Measurements from ENCODE around the gene ESPNL.

The ESPNL gene

GRCh38 chr2:238162251-238162845 is 62.2 kb downstream of the ESPNL start:
- TF ChIP-seq EZH2phosphoT487 (conservative IDR thresholded peaks at IDR 0.05; ENCODE audit: low read length): no peak
- no peak for TF ChIP-seq CTCF (IDR thresholded peaks at IDR 0.05; ENCODE audit: insufficient read depth, low read length, poor library complexity, severe bottlenecking)
- no peak overlapping the region for H3K9ac ChIP-seq (ENCODE audit: low read length)
- no peak overlapping the region for H3K4me3 ChIP-seq (ENCODE audit: insufficient read depth, low read length, poor library complexity, severe bottlenecking)
- no peak overlapping the region for H3K27ac ChIP-seq (ENCODE audit: low read depth, low read length)
- no peaks in the 10 kb centered on the region for H3K27me3 ChIP-seq (ENCODE audit: low read length)
- no peaks in the 10 kb centered on the region for H3K36me3 ChIP-seq (ENCODE audit: low read length)
- H3K79me2 ChIP-seq (ENCODE audit: insufficient read depth, low read length): no peaks in the 10 kb centered on the region
- no peaks in the 10 kb centered on the region for H3K9me3 ChIP-seq (ENCODE audit: insufficient read depth, low read length)
- H3F3A ChIP-seq (ENCODE audit: insufficient read depth): peaks cover 4% of the 10 kb centered on the region; the same call in 1 of the 2 replicates
- no peaks in the 10 kb centered on the region for H4K20me1 ChIP-seq (ENCODE audit: low read depth, low read length)
- H2AFZ ChIP-seq (ENCODE audit: low read depth, low read length, severe bottlenecking): no peak overlapping the region
- no peaks in the 10 kb centered on the region for H3K9me2 ChIP-seq (replicated peaks; ENCODE audit: insufficient read depth, low read length)
- H3K4me2 ChIP-seq (ENCODE audit: low read depth, low read length, poor library complexity, severe bottlenecking): no peak overlapping the region

GRCh38 chr2:238162846-238163441 is 62.8 kb downstream of the ESPNL start:
- Histone ChIP-seq H3K27me3 (ENCODE audit: low read length) (no peaks in the 10 kb centered on the region), H3K9me2 (replicated peaks; ENCODE audit: insufficient read depth, low read length) (no peaks in the 10 kb centered on the region), H3K36me3 (ENCODE audit: low read length) (no peaks in the 10 kb centered on the region), H3K9ac (ENCODE audit: low read length) (no peak overlapping the region), H3K4me2 (ENCODE audit: low read depth, low read length, poor library complexity, severe bottlenecking) (no peak overlapping the region), H3K79me2 (ENCODE audit: insufficient read depth, low read length) (no peaks in the 10 kb centered on the region), H4K20me1 (ENCODE audit: low read depth, low read length) (no peaks in the 10 kb centered on the region), H3F3A (ENCODE audit: insufficient read depth) (peaks cover 4% of the 10 kb centered on the region; the same call in 1 of the 2 replicates), H3K27ac (ENCODE audit: low read depth, low read length) (no peak overlapping the region), H2AFZ (ENCODE audit: low read depth, low read length, severe bottlenecking) (no peak overlapping the region), H3K4me3 (ENCODE audit: insufficient read depth, low read length, poor library complexity, severe bottlenecking) (no peak overlapping the region), H3K9me3 (ENCODE audit: insufficient read depth, low read length) (no peaks in the 10 kb centered on the region)
- no peak for TF ChIP-seq EZH2phosphoT487 (conservative IDR thresholded peaks at IDR 0.05; ENCODE audit: low read length)
- no peak for TF ChIP-seq CTCF (IDR thresholded peaks at IDR 0.05; ENCODE audit: insufficient read depth, low read length, poor library complexity, severe bottlenecking)

- H3K4me2 ChIP-seq (ENCODE audit: low read depth, low read length, poor library complexity, severe bottlenecking): no peak overlapping the region
- no peaks in the 10 kb centered on the region for H3K27me3 ChIP-seq (ENCODE audit: low read length)
- no peaks in the 10 kb centered on the region for H3K9me2 ChIP-seq (replicated peaks; ENCODE audit: insufficient read depth, low read length)
- no peak overlapping the region for H3K9ac ChIP-seq (ENCODE audit: low read length)
- no peaks in the 10 kb centered on the region for H3K36me3 ChIP-seq (ENCODE audit: low read length)
- TF ChIP-seq EZH2phosphoT487 (conservative IDR thresholded peaks at IDR 0.05; ENCODE audit: low read length) (no peak), CTCF (IDR thresholded peaks at IDR 0.05; ENCODE audit: insufficient read depth, low read length, poor library complexity, severe bottlenecking) (no peak)
- H4K20me1 ChIP-seq (ENCODE audit: low read depth, low read length): no peaks in the 10 kb centered on the region
- H2AFZ ChIP-seq (ENCODE audit: low read depth, low read length, severe bottlenecking): no peak overlapping the region
- H3F3A ChIP-seq (ENCODE audit: insufficient read depth): peaks cover 4% of the 10 kb centered on the region; the same call in 1 of the 2 replicates
- no peaks in the 10 kb centered on the region for H3K79me2 ChIP-seq (ENCODE audit: insufficient read depth, low read length)
- no peak overlapping the region for H3K27ac ChIP-seq (ENCODE audit: low read depth, low read length)
- no peak overlapping the region for H3K4me3 ChIP-seq (ENCODE audit: insufficient read depth, low read length, poor library complexity, severe bottlenecking)
- no peaks in the 10 kb centered on the region for H3K9me3 ChIP-seq (ENCODE audit: insufficient read depth, low read length)
Observed at GRCh38 chr2:238163481-238164198, 63.5 kb downstream of the ESPNL start.

Measured in SU-DHL-6 (cell line).